HepG2 (cell line): Measurements from ENCODE around the gene GNG7. TPM values are rescaled to one million over a fixed set of nuclear protein-coding genes. Genes with fewer than 3 reads are reported as not detected.
"Not testable (repeated sequence)": the region's sequence is repeated elsewhere in the genome, so short reads cannot be mapped to it uniquely, and the experiment has no call there.

Experiments used
- ATAC-seq: fragments of 200-7000 bp; cut with Tn5 transposase; 3 replicates; pipeline ENCODE4 v1.9.1; 2020; ENCODE audit warnings: mild to moderate bottlenecking, moderate library complexity
- BruUV-seq: library from RNA; stranded (reverse); fragments of 400-500 nt; replicated peaks from 2 replicates; lab custom pipeline; 2021; lab: Mats Ljungman, UMichigan
- CTCF ChIA-PET: fragments of 300-600 bp; formaldehyde crosslinking; extraction: SDS; loops from one replicate; lab custom pipeline; 2021; ENCODE audit warnings: low total read pairs, inconsistent platforms, low intra/inter-chr PET ratio; lab: Yijun Ruan, JAX
- POLR2A ChIA-PET: fragments of 350-600 bp; sonication (Branson Sonifier 250); formaldehyde crosslinking; loops from one replicate; lab custom pipeline; 2020; ENCODE audit warnings: antibody characterized with exemption, inconsistent platforms; lab: Yijun Ruan, JAX
- DNase-seq: peaks from one replicate; pipeline ENCODE4 v3.0.0-alpha.2; 2015; ENCODE audit warnings: low spot score
- FAIRE-seq: peaks from 3 replicates; lab custom pipeline; 2011; peaks lifted over from hg19 to GRCh38; lab: Jason Lieb, UNC
- H2AFZ ChIP-seq: one replicate; pipeline ENCODE4 v1.6.1; 2011; ENCODE audit warnings: low read length, inconsistent platforms
- H3K27ac ChIP-seq: fragments of 300-600 bp; 3 replicates; pipeline ENCODE4 v1.8.0; 2011; ENCODE audit warnings: mixed run types, mild to moderate bottlenecking, mixed read lengths, low read length, inconsistent platforms; ENCODE audit not compliant: insufficient read depth; ENCODE audit errors: extremely low read length
- H3K27me3 ChIP-seq, 2 experiments: fragments of 200-600 bp in 1 of 2; 2 replicates in 1 of 2; 3 replicates in 1 of 2; pipeline versions ENCODE4 v1.6.0 to v1.8.0; 2011; ENCODE audit warnings: low read length in 2 of 2, mild to moderate bottlenecking in 2 of 2, moderate library complexity in 2 of 2, inconsistent platforms in 1 of 2; ENCODE audit not compliant: insufficient read depth in 2 of 2, control insufficient read depth in 1 of 2
- H3K36me3 ChIP-seq, 2 experiments: fragments of 200-600 bp in 1 of 2; replicated peaks in 1 of 2; 2 replicates in 1 of 2; 3 replicates in 1 of 2; pipeline versions ENCODE4 v1.5.1 to v1.8.0; 2011; ENCODE audit warnings: low read length in 2 of 2, inconsistent platforms in 1 of 2; ENCODE audit not compliant: insufficient read depth in 2 of 2, control insufficient read depth in 1 of 2
- H3K4me1 ChIP-seq: 2 replicates; pipeline ENCODE4 v1.5.1; 2012; ENCODE audit warnings: low read length, inconsistent platforms; ENCODE audit not compliant: insufficient read depth
- H3K4me2 ChIP-seq: 2 replicates; pipeline ENCODE4 v1.6.0; 2011; ENCODE audit warnings: low read depth, low read length, inconsistent platforms
- H3K4me3 ChIP-seq, 3 experiments: fragments of 200-600 bp in 1 of 3; sonication (generic), shearing (Covaris generic) in 1 of 3; replicated peaks in 1 of 3; 2 replicates each; pipeline ENCODE4 v1.5.1; 2011 to 2016; ENCODE audit warnings: low read length in 3 of 3, inconsistent platforms in 2 of 3, low read depth in 2 of 3, mild to moderate bottlenecking in 2 of 3, control low read depth in 1 of 3, mixed read lengths in 1 of 3; ENCODE audit not compliant: insufficient read depth in 1 of 3
- H3K79me2 ChIP-seq: one replicate; pipeline ENCODE4 v1.6.1; 2011; ENCODE audit warnings: low read length, inconsistent platforms; ENCODE audit not compliant: insufficient read depth
- H3K9ac ChIP-seq: 2 replicates; pipeline ENCODE4 v1.6.0; 2011; ENCODE audit warnings: mild to moderate bottlenecking, low read depth, low read length, inconsistent platforms; ENCODE audit not compliant: insufficient read depth
- H3K9me3 ChIP-seq: 2 replicates; pipeline ENCODE4 v1.5.1; 2012; ENCODE audit warnings: mild to moderate bottlenecking, low read length
- H4K20me1 ChIP-seq: 2 replicates; pipeline ENCODE4 v1.6.0; 2011; ENCODE audit warnings: inconsistent platforms, mild to moderate bottlenecking, low read length, moderate library complexity; ENCODE audit not compliant: insufficient read depth
- GATA4 ChIP-seq: sonication (generic); IDR thresholded peaks from 2 replicates; pipeline ENCODE4 v1.6.1; 2016; ENCODE audit warnings: antibody characterized with exemption, low read depth, borderline replicate concordance
- HNRNPK ChIP-seq: fragments of 200-400 bp; formaldehyde crosslinking; IDR thresholded peaks from 2 replicates; pipeline ENCODE4 v1.6.1; 2018; ENCODE audit warnings: low read length, low read depth, moderate library complexity, mild to moderate bottlenecking; ENCODE audit not compliant: poor library complexity, severe bottlenecking
- ZFX ChIP-seq: sonication (generic); formaldehyde crosslinking; IDR thresholded peaks from 2 replicates; pipeline ENCODE4 v1.4.0; 2020; ENCODE audit warnings: mild to moderate bottlenecking, low read depth, missing genetic modification reagents, moderate library complexity
- ZNF121 ChIP-seq: sonication (generic); formaldehyde crosslinking; IDR thresholded peaks from 2 replicates; pipeline ENCODE4 v1.5.0; 2020; ENCODE audit warnings: mild to moderate bottlenecking, missing genetic modification reagents
- WGBS: methylation state at CpG from one replicate; pipeline ENCODE4 v1.1.6; 2017; ENCODE audit warnings: low lambda C conversion rate; 5-methylcytosine and 5-hydroxymethylcytosine counted together
- in situ Hi-C: cut with HindIII; loops from 2 replicates; pipeline ENCODE4 v1.10.0; 2017; ENCODE audit warnings: low pct_unique_long_range_greater_than_20kb; ENCODE audit not compliant: extremely low pct_ligation_motif_present
- intact Hi-C: fragments of 100-400 bp; cut with micrococcal nuclease; formaldehyde crosslinking; loops from one replicate; pipeline ENCODE4 v1.10.0; 2022; ENCODE audit not compliant: unreplicated experiment
- polyA plus RNA-seq, 8 experiments: library from polyadenylated mRNA; depleted of rRNA in 3 of 8; stranded (reverse) in 7 of 8; unstranded in 1 of 8; fragments of >200 nt; fragmentation: Illumina TruSeq in 4 of 8; extraction: Trizol in 4 of 8; gene quantifications; 2 replicates each; pipeline versions ENCODE4 v1.2.1 to v1.2.3, GENCODE V29; 2011 to 2016; ENCODE audit warnings: low read depth in 4 of 8, missing spikeins in 1 of 8, mixed read lengths in 1 of 8; ENCODE audit not compliant: insufficient read depth in 1 of 8
- total RNA-seq, 5 experiments: library from RNA; depleted of rRNA; stranded (reverse); fragments of >200 nt; fragmentation: Illumina TruSeq; extraction: Trizol; gene quantifications; 2 replicates each; pipeline ENCODE4 v1.2.3, GENCODE V29; 2016; ENCODE audit warnings: low read depth in 1 of 5

GNG7 gene
- total and polyA plus RNA-seq, 2 of the 13 experiments (the other 11 are each of a cell fraction or from before 2014, with no cell fraction given) = 1.4 to 3.3 TPM

DNA sequence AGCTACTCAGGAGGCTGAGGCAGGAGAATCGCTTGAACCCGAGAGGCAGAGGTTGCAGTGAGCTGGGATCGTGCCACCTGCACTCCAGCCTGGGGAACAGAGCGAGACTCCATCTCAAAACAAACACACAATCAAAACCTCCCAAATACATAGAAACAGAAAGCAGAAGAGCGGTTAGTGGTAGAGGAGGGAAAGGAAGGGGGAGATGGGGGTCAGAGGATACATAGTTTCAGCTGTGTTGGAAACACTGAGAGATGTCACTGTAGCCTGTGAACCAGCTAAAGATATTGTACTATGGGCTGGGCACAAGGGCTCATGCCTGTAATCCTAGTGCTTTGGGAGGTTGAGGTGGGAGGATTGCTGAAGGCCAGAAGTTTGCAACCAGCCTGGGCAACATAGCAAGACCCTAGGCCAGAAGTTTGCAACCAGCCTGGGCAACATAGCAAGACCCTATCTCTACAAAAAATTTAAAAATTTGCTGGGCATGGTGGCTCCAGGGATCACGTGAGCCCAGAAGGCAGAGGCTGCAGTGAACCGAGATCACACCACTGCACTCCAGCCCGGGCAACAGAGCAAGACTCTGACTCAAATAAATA lies 49.9 kb downstream of the GNG7 start:
- Histone ChIP-seq H2AFZ (no peak overlapping the region), H3K9ac (no peak overlapping the region), H3K4me2 (no peak overlapping the region), H3K4me3 (no peak overlapping the region), H3K36me3 (no peaks in the 10 kb centered on the region), H3K9me3 (no peaks in the 10 kb centered on the region), H3K79me2 (no peaks in the 10 kb centered on the region), H4K20me1 (no peaks in the 10 kb centered on the region), H3K27ac (no peak overlapping the region), H3K27me3 (no peaks in the 10 kb centered on the region), H3K4me1 (peaks cover 30% of the 10 kb centered on the region)
- CTCF ChIA-PET = no interaction called here
- no peak for FAIRE-seq
- DNase-seq = no peak
- BruUV-seq = no TSS peak
- in situ Hi-C loops = loop anchor here (10.0 kb wide), 1 partner anchor 232 kb away; no protein-coding TSS in a partner anchor
- intact Hi-C loops = no loop called here
- WGBS = 60% methylated on average over 8 of the region's 8 CpGs
- TF ChIP-seq GATA4 (no peak), ZFX (CRISPR knock-in tag) (0 out of 2 replicates have a peak, but pooled peaks have one; percentile 14), ZNF121 (CRISPR knock-in tag) (peak; percentile 94)
- POLR2A ChIA-PET = interaction anchor here (1.8 to 3.0 kb wide), 2 partner anchors 33 to 214 kb away, joined by 7 to 9 read pairs; partner anchors contain the start of gene ZNF556
- no peak for ATAC-seq

DNA sequence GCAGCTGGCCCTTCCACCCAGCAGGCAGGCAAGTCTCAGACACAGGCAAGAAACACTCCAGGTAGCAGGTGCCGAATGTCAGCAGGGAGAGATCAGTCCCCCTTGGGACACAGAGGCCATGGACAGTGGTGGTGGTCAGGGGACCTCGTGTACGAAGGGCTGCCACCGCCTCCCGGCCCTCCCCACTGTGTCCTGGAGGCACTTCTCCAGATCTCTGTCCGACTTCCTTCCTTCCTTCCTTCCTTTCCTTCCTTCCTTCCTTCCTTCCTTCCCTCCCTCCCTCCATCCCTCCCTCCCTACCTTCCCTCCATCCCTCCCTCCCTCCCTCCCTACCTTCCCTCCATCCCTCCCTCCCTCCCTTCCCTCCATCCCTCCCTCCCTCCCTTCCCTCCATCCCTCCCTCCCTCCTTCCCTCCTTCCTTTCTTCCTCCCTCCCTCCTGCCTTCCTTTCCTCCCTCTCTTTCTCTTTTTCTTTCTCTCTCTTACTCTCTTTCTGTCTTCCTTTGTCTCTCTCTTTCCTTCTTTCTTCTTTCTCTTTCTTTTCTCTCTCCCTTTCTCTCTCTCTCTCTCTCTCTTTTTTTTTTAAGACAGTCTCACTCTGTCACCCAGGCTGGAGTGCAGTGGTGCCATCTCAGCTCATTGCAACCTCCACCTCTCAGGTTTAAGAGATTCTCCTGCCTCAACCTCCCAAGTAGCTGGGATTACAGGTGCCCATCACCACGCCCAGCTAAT lies 51.3 kb downstream of the GNG7 start:
- peak overlapping the region; percentile 66 for H3K4me2 ChIP-seq
- H3K36me3 ChIP-seq, H3K27ac ChIP-seq, FAIRE-seq, H4K20me1 ChIP-seq, H3K79me2 ChIP-seq, ATAC-seq, intact Hi-C loops, DNase-seq, CTCF ChIA-PET, H2AFZ ChIP-seq, H3K27me3 ChIP-seq, H3K9me3 ChIP-seq, BruUV-seq: not testable (repeated sequence)
- in situ Hi-C loops = loop anchor here (10.0 kb wide), 1 partner anchor 234 kb away; no protein-coding TSS in a partner anchor
- H3K4me1 ChIP-seq = peaks cover 39% of the 10 kb centered on the region
- TF ChIP-seq HNRNPK = peak; percentile 82
- 0 out of 2 replicates have a peak overlapping the region, but pooled peaks have one; percentile 23 for H3K9ac ChIP-seq
- peak overlapping the region in 2 of 3 experiments; percentile 24 to 39; a peak in 3 of 6 replicates for H3K4me3 ChIP-seq
- POLR2A ChIA-PET = interaction anchor here (3.0 kb wide), 1 partner anchor 35 kb away, joined by 9 read pairs; no protein-coding TSS in a partner anchor
- 34% methylated on average over 6 of the region's 7 CpGs for WGBS
